GM12878 (cell line): ENCODE measurements around the gene KIF12. TPM values are rescaled to one million over a fixed set of nuclear protein-coding genes. Genes with fewer than 3 reads are reported as not detected.

Experiments used
- ATAC-seq: fragments of 200-7000 bp; cut with Tn5 transposase; 3 replicates; pipeline ENCODE4 v1.9.1; 2020; ENCODE audit warnings: mild to moderate bottlenecking, moderate library complexity
- BruUV-seq: library from RNA; stranded (reverse); fragments of 400-500 nt; replicated peaks from 2 replicates; lab custom pipeline; 2021; lab: Mats Ljungman, UMichigan
- CTCF ChIA-PET: fragments of 300-600 bp; sonication (Branson Sonifier 250); formaldehyde crosslinking; extraction: SDS; loops from one replicate; lab custom pipeline; 2021; ENCODE audit warnings: inconsistent platforms; lab: Yijun Ruan, JAX
- POLR2A ChIA-PET: fragments of 350-600 bp; formaldehyde crosslinking; extraction: SDS; loops from one replicate; lab custom pipeline; 2021; ENCODE audit warnings: inconsistent platforms; lab: Charles Lee
- RAD21 ChIA-PET: fragments of 300-600 bp; sonication (Branson Sonifier 250); formaldehyde crosslinking; loops from one replicate; lab custom pipeline; 2023; ENCODE audit warnings: antibody characterized with exemption; ENCODE audit not compliant: unreplicated experiment; lab: Charles Lee
- SMC1A ChIA-PET: fragments of 300-600 bp; sonication (Branson Sonifier 250); formaldehyde crosslinking; loops from one replicate; lab custom pipeline; 2023; ENCODE audit not compliant: unreplicated experiment, uncharacterized antibody; lab: Charles Lee
- DNase-seq: peaks from one replicate; pipeline ENCODE4 v3.0.0-alpha.2; 2011; ENCODE audit warnings: low read depth, low spot score
- FAIRE-seq: peaks from 3 replicates; lab custom pipeline; 2011; peaks lifted over from hg19 to GRCh38; lab: Jason Lieb, UNC
- H2AFZ ChIP-seq: 2 replicates; pipeline ENCODE4 v1.6.0; 2011; ENCODE audit warnings: low read depth, low read length, control low read depth; ENCODE audit not compliant: control insufficient read depth
- H3K27ac ChIP-seq: 2 replicates; pipeline ENCODE4 v1.5.1; 2011; ENCODE audit warnings: control low read depth; ENCODE audit not compliant: control insufficient read depth, insufficient read depth
- H3K27me3 ChIP-seq, 2 experiments: replicated peaks in 1 of 2; 2 replicates each; pipeline versions ENCODE4 v1.6.0 to v1.6.1; 2011; ENCODE audit warnings: low read length in 1 of 2; ENCODE audit not compliant: control insufficient read depth in 2 of 2, insufficient read depth in 2 of 2
- H3K36me3 ChIP-seq, 2 experiments: 2 replicates each; pipeline ENCODE4 v1.5.1; 2011; ENCODE audit warnings: low read length in 1 of 2; ENCODE audit not compliant: control insufficient read depth in 2 of 2, insufficient read depth in 2 of 2
- H3K4me1 ChIP-seq: 2 replicates; pipeline ENCODE4 v1.6.1; 2011; ENCODE audit warnings: mild to moderate bottlenecking, low read length, moderate library complexity, mixed read lengths; ENCODE audit not compliant: control insufficient read depth, insufficient read depth
- H3K4me2 ChIP-seq: 2 replicates; pipeline ENCODE4 v1.6.0; 2011; ENCODE audit warnings: control low read depth; ENCODE audit not compliant: control insufficient read depth, insufficient read depth
- H3K4me3 ChIP-seq: fragments of 200-600 bp; sonication (generic); 2 replicates; pipeline ENCODE4 v1.5.1; 2016
- H3K79me2 ChIP-seq: 2 replicates; pipeline ENCODE4 v1.6.0; 2011; ENCODE audit warnings: low read length; ENCODE audit not compliant: control insufficient read depth, insufficient read depth
- H3K9ac ChIP-seq: 2 replicates; pipeline ENCODE4 v1.8.0; 2011; ENCODE audit warnings: low read length, control low read depth, mixed read lengths; ENCODE audit not compliant: control insufficient read depth, insufficient read depth
- H3K9me3 ChIP-seq: replicated peaks from 3 replicates; pipeline ENCODE4 v1.5.1; 2011; ENCODE audit warnings: mild to moderate bottlenecking, low read length; ENCODE audit not compliant: control insufficient read depth, insufficient read depth
- H4K20me1 ChIP-seq: 2 replicates; pipeline ENCODE4 v1.6.0; 2011; ENCODE audit not compliant: control insufficient read depth, insufficient read depth
- CBFB ChIP-seq: IDR thresholded peaks from 2 replicates; pipeline ENCODE4 v1.6.1; 2016; ENCODE audit warnings: antibody characterized with exemption, low read depth
- CHD1 ChIP-seq: IDR thresholded peaks from 2 replicates; pipeline ENCODE4 v1.6.1; 2012; ENCODE audit warnings: low read depth, low read length, improper control_type of control experiment
- CHD2 ChIP-seq: IDR thresholded peaks from 2 replicates; pipeline ENCODE4 v1.6.1; 2011; ENCODE audit warnings: low read depth, low read length, improper control_type of control experiment, borderline replicate concordance
- FOS ChIP-seq: IDR thresholded peaks from 3 replicates; pipeline ENCODE4 v1.6.1; 2011; ENCODE audit warnings: borderline replicate concordance; ENCODE audit not compliant: insufficient read length; ENCODE audit errors: extremely low read depth
- JUNB ChIP-seq: IDR thresholded peaks from 2 replicates; pipeline ENCODE4 v1.6.1; 2016; ENCODE audit warnings: antibody characterized with exemption, mild to moderate bottlenecking
- POLR2A ChIP-seq: IDR thresholded peaks from 2 replicates; pipeline ENCODE4 v1.6.1; 2011; ENCODE audit warnings: low read depth, mild to moderate bottlenecking, low read length
- POLR2AphosphoS5 ChIP-seq: IDR thresholded peaks from 2 replicates; pipeline ENCODE4 v1.6.1; 2011; ENCODE audit warnings: mild to moderate bottlenecking, low read length, inconsistent platforms
- RELB ChIP-seq: fragments of 450-650 bp; IDR thresholded peaks from 2 replicates; pipeline ENCODE4 v1.6.1; 2017; ENCODE audit warnings: low read depth, mild to moderate bottlenecking, moderate library complexity
- SREBF2 ChIP-seq: IDR thresholded peaks from 2 replicates; pipeline ENCODE4 v1.6.1; 2012; ENCODE audit warnings: mild to moderate bottlenecking, low read length
- SUPT20H ChIP-seq: IDR thresholded peaks from 2 replicates; pipeline ENCODE4 v1.6.1; 2011; ENCODE audit warnings: low read depth, mild to moderate bottlenecking, low read length, moderate library complexity, borderline replicate concordance; ENCODE audit not compliant: control insufficient read depth
- SUZ12 ChIP-seq: fragments of 200-600 bp; sonication (generic); IDR thresholded peaks from one replicate; pipeline ENCODE4 v1.6.1; 2018; ENCODE audit warnings: antibody characterized with exemption, mild to moderate bottlenecking; ENCODE audit not compliant: unreplicated experiment
- ZNF217 ChIP-seq: fragments of 450-650 bp; IDR thresholded peaks from 2 replicates; pipeline ENCODE4 v1.6.1; 2017; ENCODE audit warnings: antibody characterized with exemption, mild to moderate bottlenecking
- WGBS: methylation state at CpG from one replicate; pipeline ENCODE4 v1.1.6; 2016; ENCODE audit warnings: low lambda C conversion rate; ENCODE audit not compliant: insufficient replicate concordance, insufficient coverage; ENCODE audit errors: missing lambda C conversion rate; 5-methylcytosine and 5-hydroxymethylcytosine counted together
- in situ Hi-C: fragments of 300-500 bp; cut with MboI; formaldehyde crosslinking; loops from 9 replicates; pipeline ENCODE4 v1.14.3; 2018; ENCODE audit warnings: mixed read lengths
- intact Hi-C: fragments of 100-400 bp; cut with micrococcal nuclease; formaldehyde crosslinking; loops from one replicate; pipeline ENCODE4 v1.14.2; 2022; ENCODE audit not compliant: unreplicated experiment
- polyA plus RNA-seq, 11 experiments: library from polyadenylated mRNA; depleted of rRNA in 4 of 11; unstranded in 6 of 11; stranded (reverse) in 5 of 11; fragments of >200 nt; fragmentation: Nextera tagmentation in 4 of 11; fragmentation: Illumina TruSeq in 1 of 11; extraction: Ambion mirVana in 4 of 11; extraction: Trizol in 1 of 11; gene quantifications; 1 replicate in 1 of 11; 2 replicates in 10 of 11; pipeline versions ENCODE4 v1.2.1 to v1.2.3, GENCODE V29; 2011 to 2016; ENCODE audit warnings: inconsistent platforms in 2 of 11, missing spikeins in 2 of 11, low read depth in 1 of 11
- total RNA-seq, 4 experiments: library from RNA; depleted of rRNA in 3 of 4; stranded (reverse); fragments of >200 nt in 3 of 4; fragmentation: Illumina TruSeq in 1 of 4; extraction: Trizol in 1 of 4; gene quantifications; 2 replicates each; pipeline versions ENCODE4 v1.2.1 to v1.2.3, GENCODE V29; 2013 to 2021
- TF ChIP-seq, protein P1 (sequence below): fragments of 450-650 bp; IDR thresholded peaks from 2 replicates; pipeline ENCODE4 v1.6.1; 2017; ENCODE audit warnings: antibody characterized with exemption, mild to moderate bottlenecking, moderate library complexity

Gene KIF12
- total and polyA plus RNA-seq, 10 of the 15 experiments (the other 5 are each of a cell fraction or from before 2014, with no cell fraction given), result not detected

DNA sequence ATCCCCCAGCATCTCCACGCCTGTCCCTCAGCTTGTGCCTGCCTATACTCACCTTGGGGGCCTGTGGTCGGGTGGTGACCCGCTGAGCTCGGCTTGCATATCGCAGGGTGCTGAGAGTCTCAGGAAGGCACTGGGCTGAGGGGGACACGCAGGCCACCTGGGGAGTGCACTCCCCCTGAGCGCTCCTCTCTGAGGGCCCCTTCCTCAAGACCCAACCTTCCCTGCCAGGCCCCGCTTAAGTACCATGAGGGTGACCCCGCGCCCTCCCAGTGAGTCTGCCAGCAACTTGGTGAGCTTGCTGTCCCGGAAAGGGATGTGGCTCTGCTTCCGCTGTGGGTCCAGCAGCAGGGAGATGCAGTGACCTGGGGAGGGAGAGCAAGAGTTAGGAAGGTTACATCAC lies 4.1 kb downstream of the KIF12 start:
- in situ Hi-C loops, result loop anchor here (25.0 kb wide), 1 partner anchor 192 kb away; no protein-coding TSS in a partner anchor
- Histone ChIP-seq H3K4me2 (no peak overlapping the region), H3K4me1 (no peaks in the 10 kb centered on the region), H4K20me1 (no peaks in the 10 kb centered on the region), H3K36me3 (no peaks in the 10 kb centered on the region), H3K27ac (no peak overlapping the region), H3K27me3 (no peaks in the 10 kb centered on the region; a peak in 2 of 4 replicates), H3K79me2 (no peaks in the 10 kb centered on the region), H3K9me3 (no peaks in the 10 kb centered on the region), H3K9ac (no peak overlapping the region), H2AFZ (no peak overlapping the region), H3K4me3 (no peak overlapping the region)
- 33% methylated on average over 12 of the region's 12 CpGs for WGBS
- BruUV-seq, result no TSS peak
- ATAC-seq (no peak), FAIRE-seq (no peak), DNase-seq (no peak)
- TF ChIP-seq RELB (no peak), SUZ12 (no peak)
- intact Hi-C loops, result no loop called here
- SMC1A ChIA-PET, result interaction anchor here (1.2 kb wide), 1 partner anchor 12 kb away, joined by 3 read pairs; no protein-coding TSS in a partner anchor
- RAD21 ChIA-PET, result no interaction called here
- POLR2A ChIA-PET, result no interaction called here
- CTCF ChIA-PET, result interaction anchor here (3.9 to 4.0 kb wide), 2 partner anchors 12 kb away, joined by 16 to 19 read pairs; no protein-coding TSS in a partner anchor

GRCh38 chr9:114093761-114094505 lies 5.2 kb downstream of the KIF12 start:
- Histone ChIP-seq H3K27ac (no peak overlapping the region), H3K79me2 (no peaks in the 10 kb centered on the region), H3K9ac (no peak overlapping the region), H3K36me3 (no peaks in the 10 kb centered on the region), H3K4me1 (no peaks in the 10 kb centered on the region), H3K4me2 (no peak overlapping the region), H3K27me3 (no peaks in the 10 kb centered on the region; a peak in 2 of 4 replicates), H3K9me3 (no peaks in the 10 kb centered on the region), H2AFZ (no peak overlapping the region), H3K4me3 (no peak overlapping the region), H4K20me1 (no peaks in the 10 kb centered on the region)
- intact Hi-C loops, result no loop called here
- SMC1A ChIA-PET, result no interaction called here
- RAD21 ChIA-PET, result no interaction called here
- CTCF ChIA-PET, result interaction anchor here (3.9 to 4.0 kb wide), 2 partner anchors 11 to 13 kb away, joined by 16 to 19 read pairs; no protein-coding TSS in a partner anchor
- in situ Hi-C loops, result loop anchor here (25.0 kb wide), 1 partner anchor 193 kb away; no protein-coding TSS in a partner anchor
- ATAC-seq (no peak), FAIRE-seq (no peak), DNase-seq (no peak)
- POLR2A ChIA-PET, result interaction anchor here (0.5 kb wide), 1 partner anchor 574 kb away, joined by 5 read pairs; no protein-coding TSS in a partner anchor
- WGBS, result 19% methylated on average over 9 of the region's 9 CpGs
- no TSS peak for BruUV-seq
- TF ChIP-seq CHD1 (no peak), FOS (no peak), JUNB (no peak), CBFB (no peak), CHD2 (no peak), POLR2A (no peak), SUPT20H (no peak), ZNF217 (no peak), POLR2AphosphoS5 (no peak), SREBF2 (no peak)
- TF ChIP-seq, protein P1, sequence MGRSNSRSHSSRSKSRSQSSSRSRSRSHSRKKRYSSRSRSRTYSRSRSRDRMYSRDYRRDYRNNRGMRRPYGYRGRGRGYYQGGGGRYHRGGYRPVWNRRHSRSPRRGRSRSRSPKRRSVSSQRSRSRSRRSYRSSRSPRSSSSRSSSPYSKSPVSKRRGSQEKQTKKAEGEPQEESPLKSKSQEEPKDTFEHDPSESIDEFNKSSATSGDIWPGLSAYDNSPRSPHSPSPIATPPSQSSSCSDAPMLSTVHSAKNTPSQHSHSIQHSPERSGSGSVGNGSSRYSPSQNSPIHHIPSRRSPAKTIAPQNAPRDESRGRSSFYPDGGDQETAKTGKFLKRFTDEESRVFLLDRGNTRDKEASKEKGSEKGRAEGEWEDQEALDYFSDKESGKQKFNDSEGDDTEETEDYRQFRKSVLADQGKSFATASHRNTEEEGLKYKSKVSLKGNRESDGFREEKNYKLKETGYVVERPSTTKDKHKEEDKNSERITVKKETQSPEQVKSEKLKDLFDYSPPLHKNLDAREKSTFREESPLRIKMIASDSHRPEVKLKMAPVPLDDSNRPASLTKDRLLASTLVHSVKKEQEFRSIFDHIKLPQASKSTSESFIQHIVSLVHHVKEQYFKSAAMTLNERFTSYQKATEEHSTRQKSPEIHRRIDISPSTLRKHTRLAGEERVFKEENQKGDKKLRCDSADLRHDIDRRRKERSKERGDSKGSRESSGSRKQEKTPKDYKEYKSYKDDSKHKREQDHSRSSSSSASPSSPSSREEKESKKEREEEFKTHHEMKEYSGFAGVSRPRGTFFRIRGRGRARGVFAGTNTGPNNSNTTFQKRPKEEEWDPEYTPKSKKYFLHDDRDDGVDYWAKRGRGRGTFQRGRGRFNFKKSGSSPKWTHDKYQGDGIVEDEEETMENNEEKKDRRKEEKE, result no peak
